ENCODE data around the gene LIMK2.
A peak's percentile ranks its signal among the peaks of the same experiment; 100 is the strongest.
"Not testable (repeated sequence)": the region's sequence is repeated elsewhere in the genome, so short reads cannot be mapped to it uniquely, and the experiment has no call there.

LIMK2 gene

GRCh38 chr22:31211862-31212730 lies at the start of gene LIMK2:
Gene LIMK2, plus strand, starts transcription at chr22:31212298. Its CDS starts 111 bp downstream, at chr22:31212409.
- DNase-seq (ENCODE audit: low read depth in 2 of 2) = peak; percentile 97 to 100

DNA sequence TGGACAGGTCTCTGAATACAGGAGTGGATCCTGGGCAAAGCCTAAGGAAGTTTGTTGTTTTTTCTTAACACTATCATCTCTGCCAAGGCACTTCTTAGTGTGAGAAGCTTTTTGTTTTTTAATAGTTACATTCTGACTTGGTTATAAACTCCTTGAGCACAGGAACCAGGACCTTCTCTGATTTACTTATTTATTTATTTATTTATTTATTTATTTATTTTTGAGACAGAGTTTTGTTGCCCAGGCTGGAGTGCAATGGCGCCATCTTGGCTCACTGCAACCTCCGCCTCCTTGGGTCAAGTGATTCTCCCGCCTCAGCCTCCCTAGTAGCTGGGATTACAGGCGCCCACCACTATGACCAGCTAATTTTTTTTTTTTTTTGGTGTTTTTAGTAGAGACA lies 41.1 kb upstream of the LIMK2 start:
- DNase-seq (ENCODE audit: low read depth in 2 of 2) = no peak

GRCh38 chr22:31171734-31172133 lies 40.4 kb upstream of the LIMK2 start:
- not testable (repeated sequence) for DNase-seq (ENCODE audit: low read depth in 2 of 2)

GRCh38 chr22:31173386-31174145 lies 38.5 kb upstream of the LIMK2 start:
- no peak for DNase-seq (ENCODE audit: low read depth in 2 of 2)

DNA sequence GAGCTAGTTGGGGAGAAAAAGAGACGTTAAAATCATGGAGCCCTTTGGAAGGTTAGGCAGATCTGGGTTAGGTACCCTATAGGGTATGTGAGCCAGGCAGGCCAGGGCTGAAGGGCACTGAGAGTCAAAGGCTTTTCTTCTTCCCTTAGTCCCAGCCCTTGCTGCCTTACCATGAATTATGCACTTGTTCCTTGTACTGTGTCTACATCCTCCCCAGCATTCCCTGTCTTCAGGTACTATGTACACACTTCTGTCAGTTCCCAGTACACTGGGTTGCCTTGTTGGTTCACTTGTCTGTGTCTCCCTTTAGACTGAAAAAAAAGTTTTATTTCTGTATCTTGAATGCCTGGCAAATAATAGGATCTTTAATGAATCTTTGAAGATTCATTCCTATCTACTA lies 35.2 kb upstream of the LIMK2 start:
- DNase-seq (ENCODE audit: low read depth in 2 of 2) = no peak

DNA sequence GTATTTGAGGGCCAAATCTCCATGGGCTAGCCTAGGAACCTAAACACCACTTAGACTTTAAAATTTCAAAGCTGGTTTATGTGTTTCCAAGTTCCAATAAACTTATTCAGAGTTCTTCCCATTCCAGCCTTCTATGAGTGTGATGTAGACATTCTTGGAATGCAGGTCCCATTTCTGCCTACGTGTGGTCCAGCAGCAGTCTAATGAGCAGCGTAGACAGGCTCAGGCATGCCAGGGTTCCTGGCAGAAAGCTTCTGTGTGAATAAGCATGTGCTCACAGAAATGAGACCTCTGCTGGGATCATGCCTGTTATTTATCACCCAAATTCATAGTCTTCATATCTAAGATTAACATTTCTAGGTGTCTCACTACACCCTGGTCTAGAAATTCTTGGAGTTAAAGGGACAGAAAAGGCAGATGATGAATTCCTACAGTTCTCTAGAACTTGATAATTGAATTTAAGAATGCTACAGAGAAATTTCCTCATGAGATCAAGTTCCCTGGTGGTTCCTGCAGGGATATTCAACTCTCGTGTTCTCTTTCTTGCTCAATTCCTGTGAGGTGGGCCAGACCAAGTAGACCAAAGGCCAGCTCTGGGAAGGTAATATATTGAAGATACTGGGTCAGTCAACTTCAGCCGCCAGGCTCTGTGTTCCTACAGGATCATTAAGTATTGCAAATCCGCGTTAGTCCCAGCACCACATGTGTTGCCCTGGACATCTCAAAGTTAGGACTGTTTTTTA lies 34.5 kb upstream of the LIMK2 start:
- DNase-seq (ENCODE audit: low read depth in 2 of 2) = no peak

- no peak for DNase-seq (ENCODE audit: low read depth in 2 of 2)
These were observed 33.2 kb upstream of the LIMK2 start for GRCh38 chr22:31178859-31179258.

DNA sequence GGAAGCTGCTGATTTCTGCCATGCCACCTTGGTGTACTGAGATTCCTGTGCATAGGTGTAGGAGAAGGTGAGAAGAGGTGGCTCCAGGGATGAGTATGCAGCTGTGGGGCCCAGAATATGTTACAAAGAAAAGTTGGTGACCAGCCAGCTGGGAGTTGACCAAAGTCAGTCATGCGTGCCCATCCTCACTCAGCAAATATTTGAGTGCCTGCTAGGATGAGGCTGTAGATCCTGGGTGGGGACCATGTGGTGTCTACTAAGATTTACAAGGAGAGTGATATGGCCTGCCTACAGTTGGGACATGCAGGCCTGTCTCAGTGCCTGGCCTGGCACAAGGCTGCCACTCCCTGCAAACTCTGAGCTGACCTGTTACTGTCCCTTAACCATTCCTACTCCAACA lies 32.8 kb upstream of the LIMK2 start:
- DNase-seq (ENCODE audit: low read depth in 2 of 2) = no peak

DNA sequence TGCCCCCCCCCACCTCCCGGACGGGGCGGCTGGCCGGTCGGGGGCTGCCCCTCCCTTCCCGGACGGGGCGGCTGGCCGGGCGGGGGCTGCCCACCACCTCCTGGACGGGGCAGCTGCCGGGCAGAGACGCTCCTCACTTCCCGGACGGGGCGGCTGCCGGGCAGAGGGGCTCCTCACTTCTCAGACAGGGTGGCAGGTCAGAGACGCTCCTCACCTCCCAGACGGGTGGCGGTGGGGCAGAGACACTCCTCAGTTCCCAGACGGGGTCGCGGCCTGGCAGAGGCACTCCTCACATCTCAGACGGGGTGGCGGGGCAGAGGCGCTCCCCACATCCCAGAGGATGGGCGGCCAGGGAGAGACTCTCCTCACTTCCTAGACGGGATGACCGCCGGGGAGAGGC lies 28.1 kb upstream of the LIMK2 start:
- DNase-seq (ENCODE audit: low read depth in 2 of 2) = no peak

GRCh38 chr22:31185056-31185455 lies 27.0 kb upstream of the LIMK2 start:
- no peak for DNase-seq (ENCODE audit: low read depth in 2 of 2)

DNA sequence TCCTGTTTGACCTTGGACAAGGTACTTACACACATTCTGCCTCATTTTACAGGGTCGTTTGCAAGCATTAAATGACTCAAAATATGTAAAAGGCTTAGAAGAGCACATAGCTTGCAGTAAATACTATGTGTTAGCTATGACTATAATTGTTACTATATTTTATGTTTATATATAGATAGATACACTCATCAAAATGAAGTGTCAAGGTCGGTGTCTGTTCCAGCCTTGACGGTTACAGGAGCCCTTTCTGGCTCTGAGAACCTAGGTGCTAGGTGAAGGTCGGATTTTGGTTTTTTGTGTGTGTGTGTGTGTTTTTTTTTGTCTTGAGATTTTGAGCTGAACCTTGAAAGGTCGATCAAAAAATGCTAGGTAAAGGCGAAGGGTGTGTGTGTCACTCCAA lies 24.5 kb upstream of the LIMK2 start:
- no peak for DNase-seq (ENCODE audit: low read depth in 2 of 2)

GRCh38 chr22:31192513-31192912 lies 19.6 kb upstream of the LIMK2 start:
- no peak for DNase-seq (ENCODE audit: low read depth in 2 of 2)

GRCh38 chr22:31193092-31193491 lies 19.0 kb upstream of the LIMK2 start:
- no peak for DNase-seq (ENCODE audit: low read depth in 2 of 2)

- not testable (repeated sequence) for DNase-seq (ENCODE audit: low read depth in 2 of 2)
These were observed 17.4 kb upstream of the LIMK2 start for GRCh38 chr22:31194681-31195080.

DNA sequence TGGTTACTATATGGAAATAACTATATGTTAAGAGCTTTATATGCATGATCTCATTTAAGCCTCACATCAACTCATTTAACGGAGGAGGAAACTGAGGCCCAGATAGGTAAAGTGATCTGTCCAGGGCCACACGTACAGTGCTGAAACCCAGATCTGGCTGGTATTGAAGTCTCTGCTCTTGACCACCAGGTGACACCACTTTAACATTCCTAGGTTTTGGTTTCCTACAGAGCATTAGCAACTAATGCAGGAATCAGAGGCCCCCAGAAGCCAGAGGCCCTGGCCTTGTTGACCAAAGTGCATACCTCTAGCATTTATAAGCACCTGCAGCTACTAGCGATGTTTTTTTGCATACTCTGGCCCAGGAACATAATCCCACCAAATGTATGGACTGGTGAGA lies 12.9 kb upstream of the LIMK2 start:
- no peak for DNase-seq (ENCODE audit: low read depth in 2 of 2)

GRCh38 chr22:31204352-31204984 lies 7.6 kb upstream of the LIMK2 start:
- not testable (repeated sequence) for DNase-seq (ENCODE audit: low read depth in 2 of 2)

GRCh38 chr22:31205059-31205458 lies 7.0 kb upstream of the LIMK2 start:
- not testable (repeated sequence) for DNase-seq (ENCODE audit: low read depth in 2 of 2)

DNA sequence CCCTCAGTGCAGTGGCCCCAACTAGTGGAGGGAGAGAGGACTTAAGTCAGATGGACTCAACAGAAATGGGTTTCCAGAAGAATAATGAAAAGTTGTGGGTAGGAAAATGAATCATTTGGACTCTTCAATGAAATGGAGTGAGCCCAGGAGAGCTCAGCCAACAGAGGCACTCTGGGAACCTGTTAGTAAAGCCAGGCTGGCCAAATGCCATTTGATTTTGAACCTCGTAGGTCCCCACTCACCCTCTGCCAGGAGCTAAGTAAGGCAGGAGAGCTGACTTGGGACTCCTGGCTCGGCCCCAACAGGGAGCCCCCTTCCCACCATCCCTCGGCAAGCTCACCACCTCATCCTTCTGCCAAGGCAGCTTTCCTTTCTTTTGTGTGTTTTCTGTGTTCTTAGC lies 5.6 kb upstream of the LIMK2 start:
- not testable (repeated sequence) for DNase-seq (ENCODE audit: low read depth in 2 of 2)

DNA sequence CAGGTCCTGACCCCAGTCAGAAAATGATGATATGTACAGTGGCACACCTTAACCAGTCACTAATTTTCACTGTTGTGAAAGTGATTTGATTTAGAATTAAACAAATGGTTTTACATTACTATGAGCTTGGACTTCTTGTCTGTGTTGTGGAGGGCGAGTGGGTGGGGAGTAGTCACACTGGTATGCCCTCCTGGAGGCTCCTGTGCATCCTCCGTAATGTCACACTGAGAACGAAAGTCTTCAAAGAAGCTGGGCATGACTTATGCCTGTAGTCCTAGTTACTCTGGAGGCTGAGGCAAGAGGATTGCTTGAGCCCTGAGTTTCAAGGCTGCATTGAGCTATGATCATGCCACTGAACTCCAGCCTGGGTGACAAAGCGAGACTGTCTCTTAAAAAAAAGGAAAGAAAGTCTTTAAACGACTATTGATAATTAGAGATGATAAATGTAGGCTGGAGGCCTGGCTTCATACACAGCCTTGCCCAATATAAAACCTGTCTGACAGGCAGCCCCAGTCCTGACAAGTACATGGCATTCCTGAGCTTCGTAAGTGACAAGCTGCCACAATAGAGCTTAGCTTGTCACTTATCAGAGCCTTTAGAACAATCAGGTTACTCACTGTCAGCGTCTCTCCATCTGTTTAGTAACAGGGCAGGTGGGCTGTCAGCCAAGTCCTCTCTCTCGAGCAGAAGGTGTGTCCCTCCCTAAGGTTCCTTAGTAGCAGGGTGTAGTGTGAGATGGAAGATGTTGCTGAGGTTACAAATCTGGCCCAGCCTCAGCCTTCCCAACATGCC lies 5.0 kb upstream of the LIMK2 start:
- DNase-seq (ENCODE audit: low read depth in 2 of 2) = no peak

- DNase-seq (ENCODE audit: low read depth in 2 of 2) = no peak
These were observed 1.3 kb upstream of the LIMK2 start for GRCh38 chr22:31210556-31211421.
